ENCODE data around the gene CD14.

DNA sequence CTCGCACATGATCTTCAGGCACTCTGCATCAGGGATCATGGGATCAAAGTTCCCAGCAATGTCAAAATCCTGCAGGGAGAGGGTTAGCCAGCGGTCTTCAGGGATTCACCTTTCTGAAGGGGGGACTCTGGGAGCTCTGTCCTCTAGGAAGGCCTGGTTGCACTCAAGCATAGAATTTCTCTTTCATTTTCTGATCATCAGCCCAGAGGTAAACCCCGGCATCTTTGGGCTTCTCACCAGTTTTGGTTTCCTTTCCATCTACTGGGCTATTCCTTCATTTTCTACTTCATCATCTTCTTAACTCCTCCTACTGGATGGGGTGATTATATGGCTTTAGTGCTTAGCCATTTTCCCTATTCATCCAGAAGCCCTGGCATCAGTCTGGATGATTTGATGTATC is 45.0 kb upstream of the CD14 start:
- TF ChIP-seq, protein P1, sequence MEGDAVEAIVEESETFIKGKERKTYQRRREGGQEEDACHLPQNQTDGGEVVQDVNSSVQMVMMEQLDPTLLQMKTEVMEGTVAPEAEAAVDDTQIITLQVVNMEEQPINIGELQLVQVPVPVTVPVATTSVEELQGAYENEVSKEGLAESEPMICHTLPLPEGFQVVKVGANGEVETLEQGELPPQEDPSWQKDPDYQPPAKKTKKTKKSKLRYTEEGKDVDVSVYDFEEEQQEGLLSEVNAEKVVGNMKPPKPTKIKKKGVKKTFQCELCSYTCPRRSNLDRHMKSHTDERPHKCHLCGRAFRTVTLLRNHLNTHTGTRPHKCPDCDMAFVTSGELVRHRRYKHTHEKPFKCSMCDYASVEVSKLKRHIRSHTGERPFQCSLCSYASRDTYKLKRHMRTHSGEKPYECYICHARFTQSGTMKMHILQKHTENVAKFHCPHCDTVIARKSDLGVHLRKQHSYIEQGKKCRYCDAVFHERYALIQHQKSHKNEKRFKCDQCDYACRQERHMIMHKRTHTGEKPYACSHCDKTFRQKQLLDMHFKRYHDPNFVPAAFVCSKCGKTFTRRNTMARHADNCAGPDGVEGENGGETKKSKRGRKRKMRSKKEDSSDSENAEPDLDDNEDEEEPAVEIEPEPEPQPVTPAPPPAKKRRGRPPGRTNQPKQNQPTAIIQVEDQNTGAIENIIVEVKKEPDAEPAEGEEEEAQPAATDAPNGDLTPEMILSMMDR (IDR thresholded peaks at IDR 0.05): no peak
- no peak for TF ChIP-seq POLR2A (IDR thresholded peaks at IDR 0.05)

All from vagina (tissue), 2 donors.